ACHN (cell line): ENCODE measurements around the gene TPM1.

Experiments used
- DNase-seq: peaks from one replicate; pipeline ENCODE4 v3.0.0-alpha.2; 2015
- in situ Hi-C: cut with HindIII; loops from 2 replicates; pipeline ENCODE4 v1.10.0; 2017; ENCODE audit warnings: low sequenced_read_pairs, low pct_ligation_motif_present, low pct_unique_long_range_greater_than_20kb

Gene TPM1

DNA sequence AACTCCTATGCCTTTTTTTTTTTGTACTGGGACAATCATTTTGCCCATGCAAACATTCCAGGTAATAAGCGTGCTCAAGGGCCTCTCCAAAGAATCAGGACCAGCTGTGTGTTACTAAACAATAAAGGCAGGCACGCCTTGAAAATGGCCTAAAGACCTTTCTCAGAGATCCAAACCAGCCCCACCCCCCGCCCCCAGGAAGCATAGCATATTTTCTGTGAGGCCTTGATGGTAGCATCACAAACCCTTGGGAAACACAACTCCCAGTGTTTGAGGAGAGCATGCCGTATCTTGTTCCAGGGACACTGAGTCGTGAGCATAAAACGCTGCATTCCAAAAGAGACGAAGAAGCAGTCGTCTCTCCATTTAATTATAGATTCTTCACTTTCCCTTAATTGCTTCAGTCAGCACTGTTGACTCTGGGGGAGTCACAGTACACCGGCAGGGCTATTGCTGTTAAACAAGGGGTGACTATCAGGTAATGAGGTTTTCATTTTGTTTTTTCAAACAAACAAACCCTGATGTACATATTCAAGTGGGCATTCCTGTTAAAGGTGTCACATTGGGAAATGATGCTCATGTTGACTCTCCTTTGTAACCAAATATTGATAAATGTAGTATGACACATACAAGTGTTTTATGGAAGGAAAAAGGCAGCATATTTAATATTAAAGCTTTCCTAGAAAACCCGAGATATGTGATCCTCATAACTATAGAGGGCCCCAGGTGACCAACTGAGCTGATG lies 4.4 kb upstream of the TPM1 start:
- DNase-seq, result no peak
- in situ Hi-C loops, result no loop called here

- peak; percentile 25 for DNase-seq
- in situ Hi-C loops, result no loop called here
Observed at GRCh38 chr15:63038926-63039673, 3.4 kb upstream of the TPM1 start.

DNA sequence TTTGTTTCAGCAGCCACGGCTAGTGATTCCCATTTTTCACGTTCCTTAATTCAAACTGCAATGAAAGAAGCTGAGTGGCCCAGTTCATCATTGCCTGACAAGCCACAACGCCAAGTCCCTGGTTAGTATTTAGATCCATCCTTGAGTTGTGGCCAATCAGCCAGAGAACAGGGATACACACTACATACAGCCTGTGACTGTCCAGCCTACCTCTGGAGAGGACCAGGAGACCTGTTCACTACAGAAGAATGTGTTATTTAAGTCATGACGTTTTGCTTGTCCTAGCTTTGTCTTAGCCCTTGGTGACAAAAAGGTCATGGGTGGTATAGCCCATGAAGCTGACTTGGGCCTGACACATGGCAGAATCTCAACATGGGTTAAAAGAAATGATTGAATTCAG lies 2.7 kb upstream of the TPM1 start:
- no peak for DNase-seq
- in situ Hi-C loops, result no loop called here

DNA sequence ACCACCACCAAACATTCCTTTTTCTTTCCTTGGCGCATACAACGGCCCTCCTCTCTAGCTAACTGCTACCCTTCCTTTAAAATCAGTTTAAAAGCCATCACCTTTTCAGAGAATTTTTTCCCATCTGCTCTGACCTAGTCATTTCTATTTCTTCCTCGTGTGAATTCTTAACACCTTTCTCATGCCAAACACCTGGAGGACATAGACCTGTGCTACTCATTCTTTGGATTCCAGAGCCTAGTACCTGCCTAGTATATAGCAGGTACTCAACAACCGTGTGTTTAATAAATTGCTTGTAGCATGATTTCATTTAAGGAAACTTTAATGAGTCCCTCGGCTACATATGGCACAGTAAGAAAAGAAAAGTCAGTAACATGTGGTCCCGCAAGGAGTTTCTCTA lies 2.0 kb upstream of the TPM1 start:
- in situ Hi-C loops, result no loop called here
- no peak for DNase-seq

- no peak for DNase-seq
- in situ Hi-C loops, result no loop called here
Observed at GRCh38 chr15:63040954-63041353, 1.6 kb upstream of the TPM1 start.

GRCh38 chr15:63041402-63041973 lies 1.1 kb upstream of the TPM1 start:
- in situ Hi-C loops, result no loop called here
- DNase-seq, result peak; percentile 3

DNA sequence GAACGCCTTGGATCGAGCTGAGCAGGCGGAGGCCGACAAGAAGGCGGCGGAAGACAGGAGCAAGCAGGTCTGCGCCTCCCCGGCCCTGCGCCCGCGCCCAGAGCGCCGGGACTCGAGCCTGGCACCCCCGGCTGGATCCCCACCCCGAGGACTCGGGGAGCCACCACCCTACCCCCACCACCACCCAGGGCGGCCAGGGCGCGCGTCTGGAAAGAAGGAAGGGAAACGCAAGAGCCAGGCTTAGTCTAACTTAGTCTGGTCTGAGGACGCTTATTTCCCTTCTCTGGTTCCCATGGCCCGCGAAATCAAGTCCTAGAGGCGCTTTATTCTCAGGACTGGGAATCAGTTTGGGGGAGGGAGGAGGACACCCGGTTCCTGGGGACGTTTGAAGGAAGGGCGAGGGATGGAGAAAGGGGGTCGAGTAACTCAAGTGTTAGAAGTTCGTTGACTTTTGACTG lies 359 bp downstream of the TPM1 start:
- in situ Hi-C loops, result no loop called here
- no peak for DNase-seq

DNA sequence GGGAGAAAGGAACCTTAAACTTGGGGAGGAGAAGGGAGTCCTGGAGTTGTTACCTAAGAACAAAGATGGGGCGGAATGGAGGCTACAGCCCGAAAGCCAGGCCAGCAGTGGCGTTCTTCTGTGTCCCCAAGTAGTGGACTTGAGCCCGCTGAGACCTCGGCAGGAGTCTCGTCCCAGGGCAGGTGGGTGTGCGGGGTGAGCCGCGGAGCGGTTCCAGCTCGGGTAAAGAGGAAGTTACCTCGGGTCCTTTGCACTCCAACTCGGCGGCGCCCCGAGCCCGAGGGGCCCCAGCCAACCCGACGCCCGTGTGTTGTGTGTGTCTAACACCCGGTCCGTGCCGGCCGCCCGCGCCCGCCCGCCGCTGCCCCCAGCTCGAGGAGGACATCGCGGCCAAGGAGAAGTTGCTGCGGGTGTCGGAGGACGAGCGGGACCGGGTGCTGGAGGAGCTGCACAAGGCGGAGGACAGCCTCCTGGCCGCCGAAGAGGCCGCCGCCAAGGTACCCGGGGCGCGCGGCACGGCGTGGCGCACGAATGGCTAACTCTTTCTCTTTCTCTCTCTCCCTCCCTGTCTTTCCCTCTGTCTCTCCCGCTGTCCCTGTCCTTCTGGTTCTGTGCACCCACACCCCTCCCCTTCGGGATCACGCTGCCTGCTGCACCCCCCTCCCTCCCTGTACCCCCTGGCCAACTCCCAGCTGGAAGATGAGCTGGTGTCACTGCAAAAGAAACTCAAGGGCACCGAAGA lies 959 bp downstream of the TPM1 start:
- DNase-seq, result peak; percentile 4
- in situ Hi-C loops, result no loop called here

DNA sequence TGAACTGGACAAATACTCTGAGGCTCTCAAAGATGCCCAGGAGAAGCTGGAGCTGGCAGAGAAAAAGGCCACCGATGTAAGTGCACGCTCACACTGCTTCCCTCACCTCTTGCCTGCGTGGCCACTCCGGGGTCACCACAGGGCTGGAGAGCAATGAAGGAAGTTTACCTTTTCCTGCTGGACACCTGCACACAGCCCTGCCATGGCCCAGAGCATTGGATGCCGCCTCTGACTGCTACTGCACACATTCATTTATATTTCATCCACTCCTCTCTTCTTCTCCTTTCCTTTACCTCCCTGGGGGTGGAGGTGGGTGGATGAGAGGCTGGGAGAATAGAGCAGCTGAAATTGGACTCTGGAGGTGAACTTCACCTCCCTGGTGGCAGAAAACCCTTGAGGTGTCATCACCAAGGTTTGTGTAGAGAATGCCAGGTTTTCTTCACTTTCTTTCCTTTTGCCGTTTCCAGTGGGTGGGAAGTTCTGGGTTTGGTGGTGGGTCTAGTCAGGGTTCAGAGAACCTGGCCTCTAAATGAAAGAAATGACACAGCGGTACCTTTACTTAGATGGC lies 1.6 kb downstream of the TPM1 start:
- peak; percentile 2 for DNase-seq
- in situ Hi-C loops, result no loop called here

GRCh38 chr15:63044645-63045464 lies 2.3 kb downstream of the TPM1 start:
- in situ Hi-C loops, result no loop called here
- peak; percentile 49 for DNase-seq

DNA sequence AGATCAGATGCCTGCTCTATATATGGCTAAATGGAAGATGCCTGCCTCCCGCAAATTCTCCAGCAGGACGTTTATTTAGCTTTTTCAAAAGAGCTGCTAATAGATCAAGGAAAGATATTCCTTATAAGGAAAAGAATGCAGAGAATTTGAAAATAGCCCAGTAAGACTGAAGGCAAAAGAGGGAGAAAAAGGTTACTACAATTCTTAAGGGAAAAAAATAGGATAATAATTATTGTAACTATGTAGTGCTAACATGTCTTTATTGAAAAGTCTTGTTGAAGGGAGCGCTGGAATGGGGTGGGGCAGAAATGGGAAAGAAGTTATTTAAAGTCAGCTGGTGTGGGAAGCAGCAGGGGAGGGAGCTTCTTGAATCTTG lies 2.9 kb downstream of the TPM1 start:
- in situ Hi-C loops, result no loop called here
- peak; percentile 4 for DNase-seq

DNA sequence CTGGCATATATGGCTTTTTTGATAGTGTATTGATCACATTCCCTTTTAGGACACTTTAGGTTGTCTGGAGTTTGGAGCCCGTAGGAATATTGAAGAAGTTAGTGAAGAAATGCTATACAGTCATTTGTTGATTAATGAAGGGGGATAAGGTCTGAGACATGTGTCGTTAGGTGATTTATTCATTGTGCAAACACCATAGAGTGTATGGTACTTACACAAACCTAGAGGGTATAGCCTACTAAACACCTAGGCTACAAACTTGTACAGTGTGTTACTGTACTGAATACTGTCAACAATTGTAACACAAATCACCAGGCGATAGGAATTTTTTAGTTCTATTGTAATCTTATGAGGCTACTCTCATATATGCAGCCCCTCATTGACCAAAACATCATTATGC lies 3.3 kb downstream of the TPM1 start:
- in situ Hi-C loops, result no loop called here

GRCh38 chr15:63046917-63047760 lies 4.6 kb downstream of the TPM1 start:
- DNase-seq, result peak; percentile 41
- in situ Hi-C loops, result no loop called here

More for the DNA sequence above, 3.3 kb downstream of the TPM1 start:
- DNase-seq, result peak; percentile 3

DNA sequence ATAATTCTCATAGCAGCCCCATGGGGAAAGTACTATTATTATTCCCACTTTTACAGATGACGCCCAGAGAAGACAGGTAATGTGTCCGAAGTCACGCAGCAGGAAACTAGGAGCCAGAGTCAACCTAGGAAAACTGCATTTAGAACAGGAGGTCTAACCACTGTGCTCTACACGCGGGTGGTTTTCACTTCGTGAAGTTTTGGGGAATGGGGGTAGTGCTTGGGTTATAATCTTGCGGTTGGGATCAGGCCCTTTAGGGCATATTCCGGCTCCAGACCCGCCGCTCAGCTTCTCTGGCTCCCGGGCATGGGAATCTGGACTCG lies 5.2 kb downstream of the TPM1 start:
- no peak for DNase-seq
- in situ Hi-C loops, result no loop called here

GRCh38 chr15:63048115-63048775 lies 5.7 kb downstream of the TPM1 start:
- in situ Hi-C loops, result no loop called here
- DNase-seq, result peak; percentile 88

DNA sequence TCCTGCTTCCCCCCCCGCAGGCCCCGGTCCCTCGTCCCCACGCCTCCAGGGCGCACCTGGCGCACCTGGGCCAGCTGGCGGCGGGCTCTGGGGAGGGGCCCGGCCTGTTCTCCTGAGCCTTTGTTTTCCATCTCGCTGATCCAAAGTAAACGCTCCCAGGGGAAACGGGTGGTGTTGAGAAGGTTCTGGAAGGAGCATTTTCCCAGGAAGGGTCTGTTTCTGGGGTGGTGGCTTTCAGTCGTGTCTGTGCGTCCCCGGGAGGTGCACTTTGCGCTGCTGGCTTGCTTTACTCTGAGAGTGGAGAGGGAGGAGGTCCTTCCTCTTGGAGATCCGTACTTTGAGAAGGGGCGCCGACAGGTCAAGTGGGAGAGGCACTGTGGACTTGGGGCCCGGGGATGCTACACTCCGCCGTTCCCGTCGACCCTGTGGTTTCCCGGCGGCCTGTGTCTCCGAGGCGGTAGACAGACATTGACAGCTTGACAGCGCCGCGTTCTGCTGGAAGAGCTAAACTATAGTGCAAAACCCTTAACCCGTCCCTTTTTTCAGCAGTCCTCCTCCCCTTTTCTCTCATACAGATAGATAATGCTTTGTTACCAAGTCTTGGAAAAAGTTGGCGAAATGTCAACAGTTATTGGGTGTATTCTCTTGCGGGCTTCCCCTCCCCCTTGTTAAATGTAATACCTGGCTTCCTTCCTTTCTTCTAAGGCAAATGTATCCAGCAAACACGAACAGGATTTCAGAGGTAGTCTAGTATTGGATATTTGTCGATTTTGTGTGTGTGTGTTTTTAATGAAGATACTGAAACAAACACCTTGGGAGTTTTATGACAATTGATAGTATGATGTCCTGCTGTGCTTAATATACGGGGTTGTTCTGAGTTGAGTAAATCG lies 6.5 kb downstream of the TPM1 start:
- in situ Hi-C loops, result no loop called here
- DNase-seq, result peak; percentile 63
